ENCODE measurements around the gene OPA3. TPM values are rescaled to one million over a fixed set of nuclear protein-coding genes. Genes with fewer than 3 reads are reported as not detected.

OPA3 gene
- total RNA-seq, 1 donor from 2014 or later: 14.8 TPM

DNA sequence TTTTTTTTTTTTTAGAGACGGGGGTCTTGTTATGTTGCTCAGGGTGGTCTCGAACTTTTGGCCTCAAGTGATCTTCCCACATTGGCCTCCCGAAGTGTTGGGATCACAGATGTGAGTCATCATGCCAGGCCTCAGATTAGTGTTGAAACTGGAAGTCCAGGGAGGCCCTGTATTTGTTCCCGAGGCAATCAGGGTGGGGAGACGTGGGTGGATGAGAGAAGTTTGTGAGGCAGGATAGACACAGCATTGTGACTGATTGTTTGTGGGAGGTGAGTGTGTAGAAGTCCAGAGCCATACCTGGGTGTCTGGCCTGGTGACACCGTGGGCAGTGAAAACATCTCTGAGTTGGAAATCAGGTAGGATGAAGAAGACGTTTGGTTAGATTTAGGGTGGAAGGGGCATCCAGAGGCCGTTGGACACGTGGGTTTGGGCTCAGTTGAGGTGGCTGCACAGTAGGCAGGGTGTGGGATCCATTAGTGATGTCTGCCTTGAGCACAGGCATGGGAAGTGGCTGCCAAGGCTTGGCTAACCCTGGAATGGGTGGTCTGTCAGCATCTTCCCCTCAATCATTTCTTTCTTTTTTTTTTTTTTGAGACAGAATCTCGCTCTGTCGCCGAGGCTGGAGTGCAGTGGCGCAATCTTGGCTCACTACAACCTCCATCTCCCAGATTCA, 100.2 kb downstream of the OPA3 start:
- Mint-ChIP-seq H3K9me3 (no peaks in the 10 kb centered on the region), H3K27ac (ENCODE audit: unreplicated experiment) (no peak overlapping the region), H3K36me3 (ENCODE audit: low read depth) (no peaks in the 10 kb centered on the region), H3K4me1 (peaks cover 10% of the 10 kb centered on the region), H3K4me3 (peak overlapping the region; percentile 51), H3K27me3 (ENCODE audit: low read depth) (no peaks in the 10 kb centered on the region)
- no peak for DNase-seq (ENCODE audit: low read depth, low spot score)
- TF ChIP-seq, protein P1, sequence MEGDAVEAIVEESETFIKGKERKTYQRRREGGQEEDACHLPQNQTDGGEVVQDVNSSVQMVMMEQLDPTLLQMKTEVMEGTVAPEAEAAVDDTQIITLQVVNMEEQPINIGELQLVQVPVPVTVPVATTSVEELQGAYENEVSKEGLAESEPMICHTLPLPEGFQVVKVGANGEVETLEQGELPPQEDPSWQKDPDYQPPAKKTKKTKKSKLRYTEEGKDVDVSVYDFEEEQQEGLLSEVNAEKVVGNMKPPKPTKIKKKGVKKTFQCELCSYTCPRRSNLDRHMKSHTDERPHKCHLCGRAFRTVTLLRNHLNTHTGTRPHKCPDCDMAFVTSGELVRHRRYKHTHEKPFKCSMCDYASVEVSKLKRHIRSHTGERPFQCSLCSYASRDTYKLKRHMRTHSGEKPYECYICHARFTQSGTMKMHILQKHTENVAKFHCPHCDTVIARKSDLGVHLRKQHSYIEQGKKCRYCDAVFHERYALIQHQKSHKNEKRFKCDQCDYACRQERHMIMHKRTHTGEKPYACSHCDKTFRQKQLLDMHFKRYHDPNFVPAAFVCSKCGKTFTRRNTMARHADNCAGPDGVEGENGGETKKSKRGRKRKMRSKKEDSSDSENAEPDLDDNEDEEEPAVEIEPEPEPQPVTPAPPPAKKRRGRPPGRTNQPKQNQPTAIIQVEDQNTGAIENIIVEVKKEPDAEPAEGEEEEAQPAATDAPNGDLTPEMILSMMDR (conservative IDR thresholded peaks at IDR 0.05): no peak

DNA sequence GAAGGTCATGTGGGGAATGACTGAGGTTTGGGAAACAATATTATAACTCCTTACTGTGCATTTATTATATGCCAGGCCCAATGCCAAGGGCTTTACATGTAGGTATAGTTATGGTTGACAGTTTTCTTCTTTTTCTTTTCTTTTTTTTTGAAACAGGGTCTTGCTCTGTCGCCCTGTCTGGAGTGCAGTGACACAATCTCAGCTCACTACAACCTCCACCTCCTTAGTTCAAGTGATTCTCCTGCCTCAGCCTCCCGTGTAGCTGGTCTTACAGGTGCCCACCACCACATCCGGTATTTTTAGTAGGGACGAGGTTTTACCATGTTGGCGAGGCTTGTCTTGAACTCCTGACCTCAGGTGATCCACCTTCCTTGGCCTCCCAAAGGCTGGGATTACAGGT, 101.6 kb downstream of the OPA3 start:
- TF ChIP-seq, protein P1 (conservative IDR thresholded peaks at IDR 0.05): no peak
- Mint-ChIP-seq H3K4me3 (no peak overlapping the region), H3K36me3 (ENCODE audit: low read depth) (no peaks in the 10 kb centered on the region), H3K4me1 (peaks cover 21% of the 10 kb centered on the region), H3K27me3 (ENCODE audit: low read depth) (peaks cover 11% of the 10 kb centered on the region), H3K9me3 (no peaks in the 10 kb centered on the region), H3K27ac (ENCODE audit: unreplicated experiment) (no peak overlapping the region)
- no peak for DNase-seq (ENCODE audit: low read depth, low spot score)

DNA sequence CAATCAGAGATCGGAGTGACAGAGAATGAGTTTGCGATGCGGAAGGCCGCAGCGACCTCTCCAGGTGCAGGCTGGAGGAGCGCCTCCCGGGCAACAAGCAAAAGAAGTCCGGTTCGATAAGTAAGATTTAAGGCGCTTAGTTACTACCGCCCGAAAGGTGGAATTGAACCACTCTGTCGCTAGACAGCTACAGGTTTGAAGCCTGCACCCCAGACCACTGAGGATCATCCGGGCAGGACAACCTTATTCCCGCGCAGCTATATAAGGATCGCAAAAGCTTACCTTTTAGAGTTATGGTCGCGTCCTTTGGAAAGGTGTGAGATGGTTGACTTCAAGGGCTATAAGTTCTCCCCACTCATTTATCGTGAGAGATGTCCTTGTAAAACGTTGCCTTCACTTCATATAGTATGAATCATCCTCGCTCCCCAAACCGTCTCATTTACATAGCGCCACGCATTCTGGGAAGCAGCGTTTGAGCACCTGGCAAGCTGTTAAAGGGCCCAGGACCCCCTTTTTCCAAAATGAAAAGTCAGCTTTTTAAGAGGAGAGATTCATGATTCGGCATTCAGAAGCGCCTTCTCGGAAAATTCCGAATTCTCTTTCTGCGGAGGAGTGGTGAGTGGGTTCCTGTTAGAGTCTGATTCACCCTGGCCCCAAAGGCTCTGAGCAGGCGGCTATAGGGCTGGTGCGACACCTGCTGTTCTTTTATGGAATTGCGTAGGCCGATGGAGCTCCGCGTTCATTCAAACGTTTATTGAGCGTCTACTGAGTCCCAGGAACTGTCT, 106.0 kb downstream of the OPA3 start:
- peak overlapping the region; percentile 98 for H3K27ac Mint-ChIP-seq (ENCODE audit: unreplicated experiment)
- H3K36me3 Mint-ChIP-seq (ENCODE audit: low read depth): no peaks in the 10 kb centered on the region
- DNase-seq (ENCODE audit: low read depth, low spot score): peak; percentile 93
- H3K27me3 Mint-ChIP-seq (ENCODE audit: low read depth): peaks cover 46% of the 10 kb centered on the region
- TF ChIP-seq, protein P1 (conservative IDR thresholded peaks at IDR 0.05): peak; percentile 95
- peak overlapping the region; percentile 91 for H3K4me3 Mint-ChIP-seq
- no peaks in the 10 kb centered on the region for H3K9me3 Mint-ChIP-seq
- H3K4me1 Mint-ChIP-seq: peaks cover 14% of the 10 kb centered on the region

DNA sequence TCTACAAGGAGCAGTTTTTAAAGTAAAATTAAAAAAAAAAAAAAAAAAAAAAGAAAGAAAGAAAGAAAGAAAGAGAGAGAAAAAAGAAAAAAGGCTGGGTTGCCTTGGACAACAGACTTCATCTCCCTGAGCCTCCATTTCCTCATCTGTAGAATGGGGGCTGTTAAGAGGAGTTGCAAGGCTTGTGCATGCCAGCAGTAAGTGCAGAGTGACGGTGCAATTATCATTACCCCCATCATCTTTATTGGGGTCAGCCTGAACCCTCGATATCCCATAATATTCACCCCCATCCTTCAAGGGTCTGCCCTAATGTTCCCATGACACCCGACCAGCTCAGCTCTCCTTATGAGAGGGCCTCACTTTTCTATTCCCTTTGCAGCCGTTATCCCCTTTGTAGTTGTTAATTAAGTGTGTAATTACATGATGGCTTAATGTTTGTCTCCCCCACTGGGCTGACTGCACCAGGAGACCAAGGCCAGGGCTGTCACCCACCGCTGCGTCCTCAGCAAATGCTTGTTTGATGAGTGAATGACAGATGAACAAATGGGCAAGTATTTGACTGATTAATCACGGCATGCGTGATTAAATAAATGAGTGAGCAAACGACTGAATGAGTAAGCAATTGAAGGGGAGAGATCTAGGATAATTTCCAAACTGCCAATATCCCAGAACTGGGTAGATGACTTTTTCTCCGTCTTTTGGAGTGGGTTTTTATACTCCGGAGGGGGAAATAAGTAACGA, 106.7 kb downstream of the OPA3 start:
- no peaks in the 10 kb centered on the region for H3K36me3 Mint-ChIP-seq (ENCODE audit: low read depth)
- H3K27me3 Mint-ChIP-seq (ENCODE audit: low read depth): peaks cover 50% of the 10 kb centered on the region
- no peak overlapping the region for H3K27ac Mint-ChIP-seq (ENCODE audit: unreplicated experiment)
- no peaks in the 10 kb centered on the region for H3K9me3 Mint-ChIP-seq
- no peak for DNase-seq (ENCODE audit: low read depth, low spot score)
- TF ChIP-seq, protein P1 (conservative IDR thresholded peaks at IDR 0.05): no peak
- H3K4me1 Mint-ChIP-seq: peaks cover 14% of the 10 kb centered on the region
- H3K4me3 Mint-ChIP-seq: peak overlapping the region; percentile 91

Other genes starting within 250 kb of the OPA3 start
- gene KLC3, start 244.1 kb downstream of the OPA3 start, total RNA-seq: not detected in 2 replicates
- gene ERCC2, start 214.2 kb downstream of the OPA3 start, total RNA-seq: 67.3 and 71.3 TPM in 2 replicates
- 6.4 and 8.2 TPM in 2 replicates for gene PPP1R13L, start 179.7 kb downstream of the OPA3 start, total RNA-seq
- gene POLR1G, start 178.2 kb downstream of the OPA3 start, total RNA-seq: 11.7 and 12.8 TPM in 2 replicates
- gene ERCC1, start 160.9 kb downstream of the OPA3 start, total RNA-seq: 111 and 115 TPM in 2 replicates
- gene FOSB, start 116.8 kb downstream of the OPA3 start, total RNA-seq: 0.26 and 0.45 TPM in 2 replicates
- gene RTN2, start 87.8 kb downstream of the OPA3 start, total RNA-seq: 16.2 and 19.8 TPM in 2 replicates
- gene PPM1N, start 86.4 kb downstream of the OPA3 start, total RNA-seq: not detected in 2 replicates
- 46.1 and 49.9 TPM in 2 replicates for gene VASP, start 77.3 kb downstream of the OPA3 start, total RNA-seq
- not detected in 2 replicates for gene GPR4, start 17.4 kb upstream of the OPA3 start, total RNA-seq
- 15.0 and 20.2 TPM in 2 replicates for gene EML2, start 54.6 kb upstream of the OPA3 start, total RNA-seq
- 0.96 and 1.0 TPM in 2 replicates for gene GIPR, start 83.4 kb upstream of the OPA3 start, total RNA-seq
- gene SNRPD2, start 107.2 kb upstream of the OPA3 start, total RNA-seq: 635 and 666 TPM in 2 replicates
- 11.4 and 11.8 TPM in 2 replicates for gene QPCTL, start 107.9 kb upstream of the OPA3 start, total RNA-seq
- gene FBXO46, start 146.1 kb upstream of the OPA3 start, total RNA-seq: 27.2 and 30.3 TPM in 2 replicates
- gene MEIOSIN, start 148.6 kb upstream of the OPA3 start, total RNA-seq: not detected in 2 replicates
- gene SIX5, start 184.4 kb upstream of the OPA3 start, total RNA-seq: 36.8 and 38.6 TPM in 2 replicates
- 114 and 118 TPM in 2 replicates for gene DMPK, start 197.7 kb upstream of the OPA3 start, total RNA-seq
- gene DMWD, start 208.0 kb upstream of the OPA3 start, total RNA-seq: 107 and 110 TPM in 2 replicates
- 0.32 and 0.44 TPM in 2 replicates for gene RSPH6A, start 230.5 kb upstream of the OPA3 start, total RNA-seq

Measured in neural crest cell (in vitro differentiated cells).